Stimulated activated CD8-positive, alpha-beta memory T cell treated with anti-CD3 and anti-CD28 coated beads, Interleukin-15, amount 100 ng/mL, for 48 hours (primary cell): ENCODE data around the gene SLC29A1.
"Not testable (repeated sequence)": the region's sequence is repeated elsewhere in the genome, so short reads cannot be mapped to it uniquely, and the experiment has no call there.

Source experiments
- DNase-seq, 2 donors: peaks; one replicate each; pipeline ENCODE4 v3.0.0-alpha.2; 2020; ENCODE audit warnings: low read depth in 2 of 2

SLC29A1 gene

GRCh38 chr6:44222486-44223318, 693 bp upstream of the SLC29A1 start:
- DNase-seq, result no peak

- DNase-seq, result no peak
These were observed 902 bp downstream of the SLC29A1 start for GRCh38 chr6:44224029-44224964.

GRCh38 chr6:44224965-44225305, 1.5 kb downstream of the SLC29A1 start:
- no peak for DNase-seq

DNA sequence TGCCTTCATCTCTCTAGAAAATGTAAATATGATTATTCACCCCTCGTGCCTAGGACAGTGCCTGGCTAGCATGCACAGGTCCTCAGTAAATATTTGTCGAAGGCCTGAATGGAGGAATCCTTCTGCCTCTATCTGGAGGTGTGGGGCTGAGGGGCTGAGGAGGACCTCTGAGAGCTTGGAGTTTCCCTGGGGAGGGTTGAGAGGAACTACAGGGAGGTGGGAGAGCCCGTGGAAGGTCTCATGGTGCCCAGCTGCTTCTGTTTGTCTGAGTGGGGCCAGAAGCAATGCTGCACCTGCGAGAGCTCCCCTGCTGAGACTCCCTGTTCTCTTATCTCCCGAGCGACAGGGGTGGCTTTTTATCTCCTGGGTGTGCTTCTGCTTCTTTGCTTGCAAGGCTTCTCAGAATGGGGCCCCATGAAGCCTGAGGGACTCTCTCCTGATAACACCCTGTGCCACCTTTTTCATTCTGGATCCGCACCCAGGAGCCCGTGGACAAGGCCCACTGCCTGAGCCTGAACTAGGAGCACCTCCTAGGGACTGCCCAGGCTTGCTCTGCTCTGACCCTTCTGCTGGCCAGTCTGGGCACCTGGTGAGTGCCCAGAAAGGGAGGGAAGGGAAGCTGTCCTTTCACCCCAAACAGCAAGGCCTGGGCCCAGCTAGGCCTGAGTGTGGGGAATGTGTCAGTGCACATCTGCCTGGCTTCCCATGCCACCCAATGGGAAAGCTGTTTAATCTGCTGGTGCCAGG, 2.4 kb downstream of the SLC29A1 start:
- DNase-seq, result no peak

DNA sequence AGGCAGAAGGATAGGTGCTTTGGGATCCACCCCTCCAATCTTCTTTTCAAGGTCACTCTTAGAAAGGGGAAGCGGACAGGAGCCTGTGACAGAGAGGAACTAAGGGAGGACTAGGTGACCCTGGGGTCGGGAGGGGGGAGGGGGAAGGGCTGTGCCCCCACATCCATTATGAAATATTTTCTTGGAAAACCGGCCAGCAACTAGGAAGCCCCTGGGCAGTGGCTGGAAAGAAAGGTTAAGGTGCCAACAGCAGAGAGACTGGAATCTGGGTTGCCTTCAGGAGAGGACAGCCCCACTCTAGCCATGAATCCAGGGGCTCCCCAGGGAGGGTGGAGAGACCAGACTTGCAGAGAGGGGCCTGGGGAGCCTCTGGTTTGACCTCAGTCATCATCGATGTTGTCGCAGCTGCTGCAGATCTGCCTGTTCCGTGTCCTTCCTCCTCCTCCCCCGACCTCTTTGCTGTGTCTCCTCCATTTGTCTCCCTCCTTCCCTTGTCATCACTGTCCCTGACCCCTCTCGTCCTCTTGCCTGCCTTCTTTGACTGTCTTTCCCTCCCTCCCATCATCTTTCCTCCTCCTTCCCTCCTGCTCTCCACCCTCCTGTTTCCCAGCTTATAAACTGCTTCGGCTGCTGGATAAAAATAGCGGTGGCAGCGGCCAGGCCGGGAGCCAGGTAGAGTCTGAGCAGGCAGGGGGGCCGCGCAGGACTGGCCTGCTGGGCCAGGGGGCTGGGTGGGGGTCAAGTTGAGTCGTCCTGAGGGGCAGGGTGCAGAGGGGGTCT, 3.2 kb downstream of the SLC29A1 start:
- DNase-seq, result no peak

GRCh38 chr6:44227148-44227793, 3.9 kb downstream of the SLC29A1 start:
- no peak for DNase-seq

GRCh38 chr6:44228031-44228430, 4.6 kb downstream of the SLC29A1 start:
- DNase-seq, result no peak

- DNase-seq, result no peak
These were observed 5.0 kb downstream of the SLC29A1 start for GRCh38 chr6:44228433-44228832.

GRCh38 chr6:44228836-44229235, 5.4 kb downstream of the SLC29A1 start:
- no peak for DNase-seq

GRCh38 chr6:44229376-44230033, 6.1 kb downstream of the SLC29A1 start:
- no peak for DNase-seq

DNA sequence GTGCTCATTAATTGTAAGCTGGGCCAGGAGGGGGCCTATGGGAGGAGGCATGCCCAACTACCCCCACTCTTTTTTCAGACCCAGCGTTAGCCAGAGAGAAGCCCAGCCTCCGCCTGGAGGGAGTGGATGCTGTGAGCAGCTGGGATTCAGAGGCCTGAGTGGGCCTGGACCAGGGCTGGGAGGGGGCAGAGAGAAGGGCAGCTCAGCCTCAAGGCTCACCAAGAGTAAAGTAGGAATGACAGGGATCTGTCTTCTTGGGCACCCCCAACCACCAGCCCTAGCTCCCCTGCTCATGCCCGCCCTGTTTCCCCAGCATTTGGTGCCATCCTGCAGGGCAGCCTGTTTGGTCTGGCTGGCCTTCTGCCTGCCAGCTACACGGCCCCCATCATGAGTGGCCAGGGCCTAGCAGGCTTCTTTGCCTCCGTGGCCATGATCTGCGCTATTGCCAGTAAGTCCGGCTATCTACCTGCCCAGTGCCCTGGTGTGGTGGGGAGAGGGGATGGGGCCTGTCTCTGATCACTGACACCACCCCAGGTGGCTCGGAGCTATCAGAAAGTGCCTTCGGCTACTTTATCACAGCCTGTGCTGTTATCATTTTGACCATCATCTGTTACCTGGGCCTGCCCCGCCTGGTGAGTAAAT, 6.8 kb downstream of the SLC29A1 start:
- no peak for DNase-seq

DNA sequence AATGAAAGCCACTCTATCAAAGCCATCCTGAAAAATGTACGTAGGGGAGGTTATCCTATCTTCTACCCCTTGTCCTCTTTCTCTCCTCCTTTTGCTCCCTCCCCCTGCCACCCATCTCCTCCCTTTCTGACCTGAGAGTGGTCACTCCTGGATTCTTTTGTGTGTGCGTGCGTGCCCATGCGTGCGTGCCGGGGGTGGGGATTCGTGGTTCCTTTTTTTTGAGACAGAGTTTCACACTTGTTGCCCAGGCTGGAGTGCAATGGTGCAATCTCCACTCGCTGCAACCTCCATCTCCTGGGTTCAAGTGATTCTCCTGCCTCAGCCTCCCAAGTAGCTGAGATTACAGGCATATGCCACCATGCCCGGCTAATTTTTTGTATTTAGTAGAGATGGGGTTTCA, 8.0 kb downstream of the SLC29A1 start:
- not testable (repeated sequence) for DNase-seq

DNA sequence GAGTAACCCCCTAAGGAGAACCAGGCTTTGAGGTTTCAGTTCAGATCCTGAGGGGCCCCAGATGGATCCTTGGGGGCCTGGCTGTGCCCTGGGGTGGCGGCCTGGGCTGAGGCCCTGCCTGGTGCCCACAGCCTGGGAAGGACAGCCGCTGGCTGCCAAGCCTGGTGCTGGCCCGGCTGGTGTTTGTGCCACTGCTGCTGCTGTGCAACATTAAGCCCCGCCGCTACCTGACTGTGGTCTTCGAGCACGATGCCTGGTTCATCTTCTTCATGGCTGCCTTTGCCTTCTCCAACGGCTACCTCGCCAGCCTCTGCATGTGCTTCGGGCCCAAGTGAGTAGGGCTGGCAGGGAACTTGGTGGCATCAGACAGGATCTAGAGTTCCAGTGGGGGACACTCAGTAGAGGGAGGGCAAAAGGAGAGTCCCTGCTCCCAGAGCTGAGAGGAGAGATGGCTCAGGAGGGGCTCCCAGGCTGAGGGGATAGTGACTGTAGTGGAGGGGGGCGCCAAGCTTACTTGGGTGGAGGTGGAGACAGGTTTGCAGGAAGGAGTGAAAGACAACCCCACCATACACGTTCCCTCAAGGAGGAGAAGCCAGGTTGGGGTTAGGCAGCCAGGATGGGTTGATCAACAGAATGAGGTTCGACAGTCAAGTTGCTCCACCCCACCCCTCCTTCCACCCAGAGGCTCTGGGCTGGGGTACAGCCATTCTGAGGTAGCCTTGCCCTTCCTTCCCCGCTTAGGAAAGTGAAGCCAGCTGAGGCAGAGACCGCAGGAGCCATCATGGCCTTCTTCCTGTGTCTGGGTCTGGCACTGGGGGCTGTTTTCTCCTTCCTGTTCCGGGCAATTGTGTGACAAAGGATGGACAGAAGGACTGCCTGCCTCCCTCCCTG, 9.5 kb downstream of the SLC29A1 start:
- no peak for DNase-seq

GRCh38 chr6:44233567-44234100, 10.2 kb downstream of the SLC29A1 start:
- DNase-seq, result no peak

DNA sequence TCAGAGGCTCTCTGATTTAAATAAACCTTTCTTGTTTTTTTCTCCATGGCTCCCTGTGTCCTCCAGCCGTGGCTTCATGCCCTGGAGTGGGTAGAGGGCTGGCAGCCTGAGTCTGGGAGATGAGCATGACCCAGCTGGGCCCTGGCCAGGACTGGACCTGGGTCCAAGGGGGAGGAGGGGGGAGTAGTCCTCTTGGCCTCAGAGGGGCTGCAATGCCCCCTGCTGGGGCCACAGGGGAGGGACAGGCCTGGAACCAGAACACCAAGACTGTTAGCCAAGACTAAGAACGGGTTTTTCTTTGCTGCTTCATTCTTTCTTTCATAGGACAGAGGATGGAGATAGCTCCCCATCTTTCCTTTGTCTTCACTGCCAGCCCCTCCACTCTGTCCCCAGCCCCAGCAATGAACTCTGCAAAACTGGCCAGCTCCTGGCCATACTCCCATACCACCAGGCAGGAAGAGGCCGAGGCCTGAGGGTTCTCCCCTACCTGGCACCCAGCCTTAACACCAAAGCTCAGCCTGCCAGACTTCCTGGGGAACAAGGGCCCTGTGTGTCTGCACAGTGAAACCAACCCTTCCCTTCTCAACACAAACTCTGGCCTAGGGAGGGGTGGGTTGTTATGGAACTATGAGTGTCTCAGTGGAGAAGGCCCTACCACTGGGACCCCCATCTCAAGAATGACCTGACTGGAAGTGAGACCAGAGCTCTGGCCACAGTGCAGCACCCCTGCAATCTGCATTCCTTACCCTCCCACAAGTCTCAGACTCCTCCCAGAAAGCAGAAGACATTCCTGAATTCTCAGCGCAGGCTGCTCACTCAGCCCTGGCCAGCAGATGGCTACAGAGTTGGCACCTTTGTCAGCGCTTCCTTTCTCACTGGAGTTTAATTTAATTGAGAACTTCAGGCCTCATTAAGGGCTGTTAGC, 11.0 kb downstream of the SLC29A1 start:
- DNase-seq, result no peak

DNA sequence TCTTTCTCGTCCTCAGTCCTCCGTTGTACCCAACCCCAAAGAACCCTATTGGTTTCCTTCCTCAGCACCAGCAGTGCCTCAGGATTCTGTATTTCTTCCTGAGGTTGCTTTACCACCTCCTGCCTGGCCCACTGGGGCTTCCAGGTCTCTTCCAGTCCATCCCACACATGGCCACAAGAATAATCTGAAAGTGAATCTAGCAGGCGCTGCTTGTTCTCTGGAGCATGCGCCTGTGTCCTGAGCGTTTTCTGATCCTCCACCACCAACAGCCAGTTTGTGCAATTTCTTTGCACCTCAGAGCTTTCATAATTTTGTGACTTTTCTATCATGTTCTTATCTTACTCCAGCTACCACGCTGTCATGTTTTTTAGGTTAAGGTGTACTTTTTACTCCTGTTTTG, 11.9 kb downstream of the SLC29A1 start:
- DNase-seq, result no peak

DNA sequence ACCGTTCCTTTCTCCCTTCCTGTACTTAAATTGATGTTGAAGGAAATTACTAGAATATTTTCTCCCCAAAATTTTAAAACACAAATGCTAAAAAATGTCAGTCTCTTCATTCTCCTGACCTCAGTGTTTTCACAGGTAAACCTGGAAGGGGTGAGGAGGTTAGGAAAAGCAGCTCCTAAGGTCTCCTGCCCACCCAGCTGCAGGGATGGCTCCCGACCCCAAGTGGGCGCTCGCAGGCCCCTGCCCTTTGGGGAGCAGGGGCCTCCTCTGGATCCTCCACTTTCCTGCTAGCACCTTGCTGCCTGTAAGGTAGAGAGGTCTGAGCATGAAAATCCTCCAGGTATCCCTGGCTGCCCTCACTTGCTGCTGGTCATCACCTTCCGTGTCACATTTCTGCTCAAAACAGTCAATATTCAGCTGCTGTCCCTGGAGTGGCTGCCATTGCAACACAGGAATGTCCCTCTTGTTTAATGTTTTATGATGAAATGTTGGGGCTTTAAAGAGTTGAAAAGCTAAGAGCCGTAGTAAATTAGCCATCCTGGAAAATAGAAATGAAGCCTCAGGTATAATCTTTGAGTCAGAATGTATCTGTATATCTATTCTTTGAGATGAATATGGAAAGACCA, 12.6 kb downstream of the SLC29A1 start:
- DNase-seq, result no peak
